Activated CD8-positive, alpha-beta memory T cell treated with anti-CD3 and anti-CD28 coated beads for 36 hours (primary cell): ENCODE results near the gene RRAD. TPM values are rescaled to one million over a fixed set of nuclear protein-coding genes. Genes with fewer than 3 reads are reported as not detected.

Experiments used
- CTCF ChIA-PET: fragments of 350-600 bp; sonication (Branson Sonifier 250); formaldehyde crosslinking; loops from one replicate; lab custom pipeline; 2021; ENCODE audit warnings: antibody characterized with exemption; lab: Charles Lee
- POLR2A ChIA-PET: fragments of 350-600 bp; sonication (Branson Sonifier 250); formaldehyde crosslinking; loops from one replicate; lab custom pipeline; 2021; ENCODE audit warnings: antibody characterized with exemption; lab: Charles Lee
- total RNA-seq, 2 experiments: library from RNA; stranded (reverse); gene quantifications; one replicate each; pipeline ENCODE4 v1.2.3, GENCODE V29; 2021

Gene RRAD
- total RNA-seq, 2 experiments from 2014 or later: 0.32 to 0.50 TPM

DNA sequence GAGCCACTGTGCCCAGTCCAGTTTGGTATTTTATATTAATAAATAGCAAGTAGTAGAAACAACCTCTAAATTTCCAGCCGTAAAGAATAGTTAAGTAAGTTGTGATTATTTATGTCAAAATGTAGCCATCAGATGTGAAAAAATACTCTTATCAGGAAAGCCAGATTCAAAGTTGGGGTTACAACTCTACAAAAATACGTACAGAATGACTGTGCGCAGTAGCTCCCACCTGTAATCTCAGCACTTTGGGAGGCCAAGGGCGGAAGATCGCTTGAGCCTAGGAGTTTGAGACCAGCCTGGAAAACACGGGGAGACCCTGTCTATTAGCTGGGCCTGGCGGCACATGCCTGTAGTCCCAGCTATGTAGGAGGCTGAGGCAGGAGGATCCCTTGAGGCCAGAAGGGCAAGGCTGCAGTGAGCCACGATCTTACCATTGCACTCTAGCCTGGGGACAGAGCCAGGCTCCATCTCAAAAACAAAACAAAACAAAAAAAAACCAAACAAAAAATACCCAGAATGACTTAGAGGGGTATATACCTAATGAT is 43.3 kb downstream of the RRAD start:
- POLR2A ChIA-PET: interaction anchor here (0.6 kb wide), 1 partner anchor 48 kb away, joined by 6 read pairs; no protein-coding TSS in a partner anchor
- CTCF ChIA-PET: interaction anchor here (1.4 to 3.1 kb wide), 6 partner anchors 9 to 52 kb away, joined by 3 to 21 read pairs (median 6); partner anchors contain the start of gene NAE1

DNA sequence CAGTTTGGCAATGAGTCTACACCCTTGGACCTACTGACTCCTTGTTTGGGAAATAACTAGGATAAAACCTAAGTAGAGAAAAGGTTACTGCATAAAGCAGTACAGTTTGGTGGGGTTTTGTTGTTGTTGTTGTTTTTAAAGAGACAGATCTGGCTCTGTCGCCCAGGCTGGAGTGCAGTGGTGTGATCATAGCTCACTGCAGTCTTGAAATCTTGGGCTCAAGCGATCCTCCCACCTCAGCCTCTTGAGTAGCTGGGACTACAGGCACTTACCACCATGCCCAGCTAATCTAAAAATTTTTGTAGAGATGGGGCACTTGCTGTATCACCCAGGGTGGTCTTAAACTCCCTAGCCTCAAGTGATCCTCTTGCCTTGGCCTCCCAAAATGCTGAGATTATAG is 43.8 kb downstream of the RRAD start:
- ChIA-PET CTCF (interaction anchor here (1.4 to 3.1 kb wide), 5 partner anchors 9 to 51 kb away, joined by 4 to 21 read pairs (median 6); partner anchors contain the start of gene NAE1), POLR2A (interaction anchor here (0.6 to 0.7 kb wide), 2 partner anchors 49 to 329 kb away, joined by 3 to 6 read pairs; no protein-coding TSS in a partner anchor)

DNA sequence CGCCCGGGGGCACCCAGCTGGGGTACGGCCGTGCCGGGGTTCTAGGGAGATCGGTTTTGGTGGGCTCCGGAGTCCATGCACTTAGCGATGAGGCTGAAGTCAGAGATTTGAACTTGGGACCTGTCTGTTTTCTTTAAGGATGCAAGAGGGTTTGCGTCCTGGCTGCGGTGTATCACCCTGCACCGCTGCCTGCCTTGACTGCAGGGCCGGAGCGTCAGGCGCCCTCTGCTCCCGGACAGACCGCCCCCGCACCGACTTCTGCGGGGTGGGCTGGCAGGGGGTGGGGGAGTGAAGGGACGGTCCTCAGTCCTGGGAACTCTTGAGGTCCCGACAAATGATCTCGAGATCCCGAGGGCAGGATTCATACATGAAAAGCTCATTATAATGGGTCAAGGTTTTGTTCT is 44.3 kb downstream of the RRAD start:
- ChIA-PET POLR2A (interaction anchor here (0.7 to 0.8 kb wide), 3 partner anchors 52 to 328 kb away, joined by 3 to 4 read pairs (median 3); no protein-coding TSS in a partner anchor), CTCF (interaction anchor here (1.4 to 3.1 kb wide), 5 partner anchors 10 to 50 kb away, joined by 6 to 21 read pairs (median 10); partner anchors contain the start of gene NAE1)

DNA sequence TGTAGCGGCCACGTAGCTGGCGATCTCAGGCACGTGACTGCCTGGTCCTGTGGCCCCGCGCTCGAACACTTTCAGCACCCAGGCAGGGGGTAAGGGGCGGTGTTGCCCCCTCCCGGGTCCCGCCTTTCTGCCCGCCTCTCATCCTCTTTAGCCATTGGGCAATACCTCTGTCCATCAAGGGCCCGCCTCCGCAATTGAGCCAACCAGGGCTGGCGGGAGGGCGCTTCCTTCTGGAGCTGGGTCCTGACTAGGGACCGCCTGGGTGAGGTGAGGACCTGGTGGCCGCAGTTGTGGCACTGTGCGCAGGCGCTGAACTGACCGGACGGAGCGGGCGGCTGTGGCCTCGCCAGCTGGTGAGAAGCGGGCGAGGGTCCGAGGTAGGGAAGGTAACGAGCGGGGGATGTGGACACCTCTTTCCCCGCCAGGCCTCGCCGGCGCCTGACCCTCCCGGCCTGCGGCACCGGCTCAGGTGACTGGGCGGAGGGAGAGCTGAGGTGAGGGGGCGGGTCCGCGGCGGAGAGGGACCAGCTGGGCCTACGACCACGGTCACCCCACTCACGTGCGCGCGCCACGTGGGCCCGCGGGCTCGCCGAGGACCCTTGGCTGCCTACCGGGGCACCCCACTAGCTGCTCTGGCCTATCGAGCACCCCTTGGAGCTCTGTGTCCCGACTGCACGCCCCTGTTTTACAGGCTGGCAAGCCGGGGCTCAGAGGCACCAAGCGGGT is 44.9 kb downstream of the RRAD start, which contains the start of gene PDP2:
Gene PDP2 (plus strand): TSS at position 228 of the 726 bp plus-strand sequence. CDS start 3,770 bp downstream, outside the sequence.
- ChIA-PET POLR2A (interaction anchor here (0.6 to 0.8 kb wide), 3 partner anchors 53 to 173 kb away, joined by 3 to 6 read pairs (median 4); no protein-coding TSS in a partner anchor), CTCF (interaction anchor here (0.8 to 3.1 kb wide), 6 partner anchors 11 to 1055 kb away, joined by 3 to 21 read pairs (median 8); partner anchors contain the start of gene NAE1)

DNA sequence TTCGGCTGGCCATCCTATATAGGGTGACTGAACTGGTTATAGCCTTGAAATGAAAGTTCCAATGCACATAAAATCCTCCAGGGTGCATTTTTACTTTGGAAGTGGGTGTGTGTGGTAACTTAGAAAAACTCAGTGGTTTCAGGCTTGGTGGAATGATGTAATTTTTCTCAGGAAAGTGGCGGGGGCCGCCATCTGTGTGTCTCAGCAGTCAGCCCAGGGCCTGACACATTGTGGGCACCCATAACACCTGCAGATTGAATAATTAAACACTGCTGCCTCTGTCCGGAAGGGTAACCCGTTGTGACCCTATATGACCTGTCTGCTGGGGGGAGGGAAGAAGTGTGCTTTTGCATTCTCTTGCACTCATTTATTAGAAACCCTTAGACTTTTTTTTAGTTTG is 47.3 kb downstream of the RRAD start:
- ChIA-PET POLR2A (no interaction called here), CTCF (interaction anchor here (2.0 kb wide), 1 partner anchor 10 kb away, joined by 8 read pairs; no protein-coding TSS in a partner anchor)

DNA sequence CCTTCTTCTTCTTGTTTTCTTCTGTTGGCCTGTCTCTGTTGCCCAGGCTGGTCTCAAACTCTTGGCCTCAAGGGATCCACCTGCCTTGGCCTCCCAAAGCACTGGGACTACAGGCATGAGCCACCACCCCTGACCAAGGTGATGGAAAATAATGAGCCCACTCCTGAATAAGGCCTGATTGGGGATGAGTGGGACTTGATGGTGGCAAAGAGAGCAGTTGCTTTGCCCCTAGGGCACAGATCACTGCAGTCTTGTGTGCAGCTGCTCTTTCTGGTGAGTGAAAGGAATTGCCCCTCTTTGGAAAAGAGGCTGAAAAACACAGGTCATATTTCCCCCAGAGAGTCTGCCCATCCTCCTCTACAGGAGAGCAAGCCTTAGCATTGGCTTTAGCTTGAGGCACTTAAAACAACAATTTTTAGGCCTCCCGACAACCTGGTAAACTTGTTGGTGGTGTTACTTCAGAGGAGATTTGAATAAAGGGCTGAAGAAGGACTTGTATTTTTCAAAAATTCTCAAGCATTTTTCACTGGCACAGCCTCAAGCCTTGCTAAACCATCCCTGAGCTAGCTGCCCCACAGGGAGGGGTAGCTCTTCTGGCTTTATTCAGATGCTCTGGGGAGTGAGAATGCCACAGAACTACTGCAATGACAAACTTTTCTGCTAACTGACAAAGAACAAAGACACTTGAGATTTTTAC is 51.1 kb downstream of the RRAD start:
- CTCF ChIA-PET: interaction anchor here (0.7 to 1.9 kb wide), 4 partner anchors 44 to 76 kb away, joined by 3 to 16 read pairs (median 3); partner anchors contain the start of genes CIAO2B and NAE1
- POLR2A ChIA-PET: interaction anchor here (0.6 to 0.8 kb wide), 7 partner anchors 41 to 302 kb away, joined by 3 to 23 read pairs (median 7); no protein-coding TSS in a partner anchor

DNA sequence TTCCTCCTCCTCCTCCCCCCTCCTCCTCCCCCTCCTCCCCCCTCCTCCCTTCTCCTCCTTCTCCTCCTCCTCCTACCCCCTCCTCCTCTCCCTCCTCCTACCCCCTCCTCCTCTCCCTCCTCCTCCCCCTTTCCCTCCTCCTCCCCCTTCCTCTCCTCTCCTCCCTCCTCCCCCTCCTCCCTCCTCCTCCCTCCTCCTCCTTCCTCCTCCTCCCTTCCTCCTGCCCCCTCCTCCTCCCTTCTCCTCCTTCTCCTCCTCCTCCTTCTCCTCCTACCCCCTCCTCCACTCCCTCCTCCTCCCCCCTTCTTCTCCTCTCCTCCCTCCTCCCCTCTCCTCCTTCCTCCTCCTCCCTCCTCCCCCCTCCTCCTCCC is 51.7 kb downstream of the RRAD start:
- CTCF ChIA-PET: interaction anchor here (0.9 to 4.3 kb wide), 6 partner anchors 9 to 118 kb away, joined by 3 to 34 read pairs (median 4); partner anchors contain the start of gene NAE1

DNA sequence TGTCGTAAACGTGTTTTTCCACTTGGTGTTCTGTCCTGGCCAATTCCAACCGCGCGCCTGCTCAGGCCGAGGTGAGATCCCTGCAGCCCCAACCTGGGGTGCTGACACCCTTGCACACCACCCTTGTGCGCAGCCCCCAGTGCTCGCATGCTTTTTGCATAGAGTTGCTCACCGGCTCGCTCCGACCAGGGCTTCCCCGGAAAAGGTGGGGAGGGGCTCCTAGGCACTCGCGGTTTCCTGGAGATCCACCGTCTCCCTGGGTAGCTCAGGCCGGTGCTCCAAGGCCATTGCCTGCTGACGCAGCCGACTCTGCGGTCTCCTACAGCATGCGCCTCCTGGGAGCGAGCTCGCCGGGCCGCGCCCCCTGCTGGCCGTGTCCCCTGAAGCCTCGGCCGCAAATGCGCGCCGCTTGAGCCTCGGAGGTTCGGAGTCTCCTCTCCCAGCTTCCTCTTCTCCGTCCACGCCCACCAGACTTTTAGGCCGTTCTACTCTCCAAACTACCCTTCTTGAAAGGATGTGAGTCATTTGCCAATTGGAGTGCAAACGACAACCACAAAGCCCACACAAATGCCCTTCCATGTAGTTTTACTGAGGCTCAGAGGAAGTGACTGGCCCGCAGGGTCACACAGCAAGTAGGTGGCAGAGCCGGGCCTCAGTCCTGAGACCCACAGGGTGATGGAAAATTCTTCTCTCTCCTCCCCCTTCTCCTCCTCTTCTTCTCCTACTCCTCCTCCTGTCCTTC is 52.2 kb downstream of the RRAD start:
- CTCF ChIA-PET: interaction anchor here (0.8 to 4.3 kb wide), 10 partner anchors 9 to 121 kb away, joined by 3 to 34 read pairs (median 3); partner anchors contain the start of gene NAE1
- POLR2A ChIA-PET: interaction anchor here (0.8 to 1.3 kb wide), 2 partner anchors 42 to 60 kb away, joined by 4 to 12 read pairs; partner anchors contain the start of gene NAE1

More for the DNA sequence above, 51.7 kb downstream of the RRAD start:
- POLR2A ChIA-PET: interaction anchor here (1.3 kb wide), 1 partner anchor 43 kb away, joined by 12 read pairs; the partner anchor contains the start of gene NAE1

DNA sequence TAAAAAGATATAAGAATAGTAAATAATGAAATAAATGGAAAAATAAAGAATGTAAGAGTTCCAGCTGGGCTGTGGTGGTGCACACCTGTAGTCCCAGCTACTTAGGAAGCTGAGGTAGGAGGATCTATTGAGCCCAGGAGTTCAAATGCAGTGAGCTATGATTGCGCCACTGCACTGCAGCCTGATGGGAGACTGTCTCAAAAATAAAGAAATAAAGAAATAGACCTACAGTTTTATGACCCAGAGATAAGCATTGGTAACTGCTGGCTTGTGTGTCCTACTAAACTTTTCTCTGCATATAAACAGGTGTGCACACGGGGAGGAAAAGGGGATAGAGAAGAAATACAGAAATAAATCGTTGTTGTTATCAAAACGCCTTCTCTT is 52.8 kb downstream of the RRAD start:
- ChIA-PET POLR2A (interaction anchor here (0.8 to 1.3 kb wide), 2 partner anchors 42 to 61 kb away, joined by 4 to 12 read pairs; partner anchors contain the start of gene NAE1), CTCF (interaction anchor here (0.8 to 4.3 kb wide), 10 partner anchors 10 to 120 kb away, joined by 3 to 34 read pairs (median 3); partner anchors contain the start of gene NAE1)

DNA sequence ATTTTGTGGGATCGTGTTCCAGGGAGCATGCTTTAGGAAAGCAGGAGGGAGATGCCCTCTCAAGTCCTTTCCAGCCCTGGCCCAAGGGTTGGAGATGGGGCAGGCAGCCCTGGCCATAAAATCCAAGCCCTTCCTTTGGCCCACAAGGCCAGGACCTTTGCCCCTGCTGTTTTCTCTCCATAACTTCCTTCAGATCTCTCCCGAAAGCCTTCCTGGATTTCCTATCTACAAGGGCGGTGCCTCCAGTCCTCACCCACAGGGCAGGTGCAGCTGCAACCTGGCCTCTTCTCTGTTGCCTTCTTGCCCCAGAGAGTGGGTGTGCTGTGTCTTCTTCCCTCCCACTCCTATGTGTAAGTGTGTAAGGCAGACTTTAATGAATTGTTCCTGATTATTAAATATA is 53.5 kb downstream of the RRAD start:
- POLR2A ChIA-PET: no interaction called here
- CTCF ChIA-PET: interaction anchor here (1.2 to 4.3 kb wide), 3 partner anchors 19 to 41 kb away, joined by 3 to 34 read pairs (median 3); partner anchors contain the start of gene NAE1

Other genes starting within 250 kb of the RRAD start
- gene CMTM4, start 228.8 kb downstream of the RRAD start, total RNA-seq: 1 to 10 TPM; 3.8 to 4.0 TPM
- gene DYNC1LI2, start 173.9 kb downstream of the RRAD start, total RNA-seq: 10 to 100 TPM; 44.7 to 48.5 TPM
- under 1 TPM in 1 of 2 experiments, not detected in 1; 0.30 TPM for gene TERB1, start 124.0 kb downstream of the RRAD start, total RNA-seq
- 100 to 1,000 TPM; 111 to 122 TPM for gene NAE1, start 94.6 kb downstream of the RRAD start, total RNA-seq
- gene CA7, start 81.1 kb downstream of the RRAD start, total RNA-seq: not detected
- gene PDP2, start 45.0 kb downstream of the RRAD start, total RNA-seq: 10 to 100 TPM; 28.9 to 30.4 TPM
- gene CDH16, start 6.7 kb downstream of the RRAD start, total RNA-seq: not detected
- gene CIAO2B, start 8.9 kb upstream of the RRAD start, total RNA-seq: 100 to 1,000 TPM; 174 to 177 TPM
- gene CES2, start 10.0 kb upstream of the RRAD start, total RNA-seq: 10 to 100 TPM; 25.0 to 28.7 TPM
- gene CES3, start 35.7 kb upstream of the RRAD start, total RNA-seq: under 1 TPM; 0.31 to 0.57 TPM
- 1 to 10 TPM; 4.5 to 5.2 TPM for gene CES4A, start 63.1 kb upstream of the RRAD start, total RNA-seq
- gene CBFB, start 103.6 kb upstream of the RRAD start, total RNA-seq: 100 to 1,000 TPM; 140 to 147 TPM
- gene PHAF1, start 184.4 kb upstream of the RRAD start, total RNA-seq: 10 to 100 TPM; 18.1 to 20.0 TPM
- 1 to 10 TPM; 2.0 to 2.1 TPM for gene B3GNT9, start 225.5 kb upstream of the RRAD start, total RNA-seq
- 10 to 100 TPM; 18.0 to 19.0 TPM for gene TRADD, start 234.4 kb upstream of the RRAD start, total RNA-seq
- gene FBXL8, start 234.4 kb upstream of the RRAD start, total RNA-seq: 10 to 100 TPM; 11.8 to 12.2 TPM
- 10 to 100 TPM in 1 of 2 experiments, 1 to 10 TPM in 1; 7.6 to 11.4 TPM for gene HSF4, start 239.2 kb upstream of the RRAD start, total RNA-seq
- gene NOL3, start 245.0 kb upstream of the RRAD start, total RNA-seq: 1 to 10 TPM; 4.9 to 5.2 TPM